Activated CD8-positive, alpha-beta memory T cell treated with anti-CD3 and anti-CD28 coated beads for 24 hours (primary cell): ENCODE results near the gene TLNRD1.

Experiments used
- DNase-seq: peaks from one replicate; pipeline ENCODE4 v3.0.0-alpha.2; 2020

Gene TLNRD1

DNA sequence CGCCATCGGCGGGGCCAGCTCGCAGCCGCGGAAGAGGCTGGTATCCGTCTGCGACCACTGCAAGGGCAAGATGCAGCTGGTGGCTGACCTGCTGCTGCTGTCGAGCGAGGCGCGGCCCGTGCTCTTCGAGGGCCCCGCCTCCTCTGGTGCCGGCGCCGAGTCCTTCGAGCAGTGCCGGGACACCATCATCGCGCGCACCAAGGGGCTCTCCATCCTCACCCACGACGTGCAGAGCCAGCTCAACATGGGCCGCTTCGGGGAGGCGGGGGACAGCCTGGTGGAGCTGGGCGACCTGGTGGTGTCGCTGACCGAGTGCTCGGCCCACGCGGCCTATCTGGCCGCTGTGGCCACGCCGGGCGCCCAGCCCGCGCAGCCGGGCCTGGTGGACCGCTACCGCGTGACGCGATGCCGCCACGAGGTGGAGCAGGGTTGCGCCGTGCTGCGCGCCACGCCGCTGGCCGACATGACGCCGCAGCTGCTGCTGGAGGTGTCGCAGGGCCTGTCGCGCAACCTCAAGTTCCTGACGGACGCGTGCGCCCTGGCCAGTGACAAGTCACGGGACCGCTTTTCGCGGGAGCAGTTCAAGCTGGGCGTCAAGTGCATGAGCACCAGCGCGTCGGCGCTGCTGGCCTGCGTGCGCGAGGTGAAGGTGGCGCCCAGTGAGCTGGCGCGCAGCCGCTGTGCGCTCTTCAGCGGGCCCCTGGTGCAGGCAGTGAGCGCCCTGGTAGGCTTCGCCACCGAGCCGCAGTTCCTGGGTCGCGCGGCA, 1.8 kb downstream of the TLNRD1 start:
- DNase-seq = no peak

DNA sequence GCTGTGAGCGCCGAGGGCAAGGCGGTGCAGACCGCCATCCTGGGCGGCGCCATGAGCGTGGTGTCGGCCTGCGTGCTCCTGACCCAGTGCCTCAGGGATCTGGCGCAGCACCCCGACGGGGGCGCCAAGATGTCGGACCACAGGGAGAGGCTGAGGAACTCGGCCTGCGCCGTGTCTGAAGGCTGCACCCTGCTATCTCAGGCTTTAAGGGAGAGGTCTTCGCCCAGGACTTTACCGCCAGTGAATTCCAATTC, 2.3 kb downstream of the TLNRD1 start:
- DNase-seq = no peak

DNA sequence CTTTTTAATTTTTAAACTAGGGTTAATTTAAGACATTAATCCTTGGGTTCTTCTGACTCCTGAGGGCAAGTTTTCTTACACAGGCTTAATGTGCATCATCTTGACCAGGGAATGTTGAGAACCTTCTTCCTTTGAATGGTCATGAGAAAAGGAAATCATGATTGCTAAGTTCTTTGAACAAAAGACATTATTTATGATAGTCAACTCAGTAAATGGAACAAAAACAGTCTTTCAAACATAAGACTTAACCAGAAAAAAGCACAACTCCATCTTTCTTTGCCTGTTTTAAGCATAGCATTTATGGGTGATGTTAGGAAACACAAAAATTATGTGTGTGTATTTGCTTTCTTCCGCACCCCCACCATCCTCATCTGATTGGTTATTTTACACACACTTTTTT, 5.4 kb downstream of the TLNRD1 start:
- DNase-seq = no peak

DNA sequence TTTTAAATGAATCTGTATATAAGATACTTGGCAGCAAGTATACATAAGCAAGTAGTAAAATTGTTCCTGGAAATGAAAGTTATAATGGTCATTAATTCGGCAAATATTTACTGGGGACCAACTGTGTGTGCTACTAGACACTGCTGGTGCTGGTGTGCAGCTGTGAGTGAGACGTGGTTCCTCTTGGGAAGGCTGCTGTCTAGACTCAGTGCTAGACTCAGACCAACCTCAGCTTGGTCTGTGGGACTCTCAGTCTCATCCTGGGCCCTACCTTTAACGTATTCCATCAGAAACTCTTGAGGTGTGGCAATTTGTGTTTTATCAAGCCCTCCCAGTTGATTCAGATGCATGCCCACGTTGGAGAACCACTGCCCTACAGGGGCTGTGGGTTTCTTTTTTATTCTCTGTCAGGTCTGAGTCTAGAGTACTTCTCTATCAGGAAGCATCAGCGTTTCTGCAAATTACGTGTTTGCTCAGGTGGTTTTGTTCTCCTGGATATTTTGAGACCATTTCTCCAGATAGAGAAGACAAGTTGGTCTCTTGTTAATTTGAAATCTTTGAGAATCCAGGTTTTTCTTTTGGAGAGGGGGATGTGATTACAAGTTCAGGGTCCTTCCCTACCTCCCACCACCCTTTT, 6.8 kb downstream of the TLNRD1 start:
- no peak for DNase-seq

DNA sequence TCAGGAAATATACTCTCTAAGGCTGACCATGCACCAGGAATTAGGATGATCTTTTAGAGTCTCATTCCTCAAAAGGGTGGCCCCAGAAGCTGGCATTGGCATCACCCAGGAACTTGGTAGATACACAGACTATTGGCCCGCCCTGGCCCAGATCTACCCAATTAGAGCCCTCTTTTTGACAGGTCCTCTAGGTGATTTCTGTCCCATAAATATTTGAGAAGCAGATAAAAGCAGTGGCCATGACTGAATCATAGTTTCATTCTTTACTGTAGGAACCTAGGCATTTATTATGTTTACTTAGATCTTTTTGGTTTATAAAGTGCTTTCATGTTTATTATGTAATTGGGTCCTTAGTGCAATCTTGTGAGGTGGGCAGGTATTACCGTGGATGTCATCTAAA, 7.6 kb downstream of the TLNRD1 start:
- no peak for DNase-seq

DNA sequence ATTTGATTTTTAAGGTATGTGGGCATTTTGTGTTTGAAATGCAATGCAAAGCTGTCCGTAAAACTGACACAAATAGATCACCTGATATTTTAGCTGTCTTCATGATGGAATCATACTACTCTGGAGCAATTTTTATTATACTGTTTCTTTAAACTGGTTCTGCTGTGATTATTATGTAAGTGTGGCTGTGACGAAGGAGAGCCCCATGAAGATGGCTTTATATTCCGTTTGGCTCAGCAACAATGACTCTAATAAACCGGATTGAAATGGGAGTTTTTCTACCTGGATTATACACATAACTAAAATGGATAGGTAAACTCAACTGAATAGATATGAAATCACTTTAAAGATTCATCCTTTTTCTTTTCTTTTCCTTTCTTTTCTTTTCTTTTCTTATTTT, 9.4 kb downstream of the TLNRD1 start:
- DNase-seq = no peak

DNA sequence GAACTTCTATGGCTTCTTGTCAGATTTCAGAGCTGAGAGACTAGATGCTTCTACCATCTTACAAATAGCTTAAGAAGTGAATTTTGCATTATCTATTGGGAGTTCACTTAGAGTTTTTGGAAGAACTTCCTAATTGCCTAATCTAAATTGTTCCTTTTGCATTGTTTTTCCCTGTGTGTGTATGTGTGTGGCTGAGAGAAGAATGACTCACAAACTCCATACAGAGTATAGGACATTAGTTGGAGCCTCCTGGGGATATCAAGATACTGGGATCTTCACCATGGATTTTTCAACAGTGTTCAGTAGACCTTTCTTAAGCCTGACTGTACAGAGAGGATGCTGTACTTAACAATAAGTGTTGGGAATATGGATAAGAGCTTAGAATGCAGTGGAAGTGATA, 10.9 kb downstream of the TLNRD1 start:
- no peak for DNase-seq

DNA sequence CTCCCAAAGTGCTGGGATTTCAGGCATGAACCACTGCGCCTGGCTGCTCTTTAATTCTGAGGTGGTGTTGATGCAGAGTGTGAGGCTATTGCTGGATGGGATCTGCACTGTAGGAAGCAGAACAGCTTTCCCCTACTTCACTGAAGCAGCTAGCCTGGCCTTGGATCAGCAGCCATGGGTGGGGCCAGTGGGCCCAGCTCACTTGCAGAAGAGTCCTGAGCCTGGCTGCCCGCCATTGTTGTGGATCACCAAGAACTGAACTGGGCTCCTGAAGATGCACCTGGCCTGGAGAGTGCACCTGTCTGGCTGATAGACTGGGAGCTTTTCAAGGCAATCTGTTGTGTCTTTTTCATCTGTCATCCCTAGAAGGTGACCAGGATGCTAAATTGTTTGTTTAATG, 11.9 kb downstream of the TLNRD1 start:
- no peak for DNase-seq

DNA sequence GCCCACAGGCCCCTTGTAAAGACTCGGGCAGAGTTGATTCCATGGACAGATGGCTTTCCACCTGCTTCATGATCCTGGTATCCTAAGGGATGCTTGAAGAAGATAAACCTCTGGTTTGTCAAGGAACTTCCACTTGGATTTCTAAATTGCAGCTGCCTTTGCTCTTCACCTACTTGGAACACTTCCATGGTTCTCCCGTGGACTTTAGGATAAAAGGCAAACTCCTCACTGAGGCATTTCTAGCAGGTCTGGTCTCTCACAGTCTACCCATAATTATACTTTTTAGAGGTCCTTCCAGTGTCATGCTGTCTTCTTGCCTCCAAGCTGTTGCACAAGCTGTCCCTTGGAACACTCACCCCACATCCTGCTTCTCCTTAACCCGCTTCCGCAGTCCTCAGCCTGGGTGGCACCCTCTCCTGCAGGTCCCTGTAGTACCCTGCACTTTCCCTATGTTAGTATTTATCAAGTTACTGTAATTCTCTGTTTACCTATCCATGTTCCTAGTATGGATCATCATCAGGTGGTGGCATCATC, 12.7 kb downstream of the TLNRD1 start:
- no peak for DNase-seq

DNA sequence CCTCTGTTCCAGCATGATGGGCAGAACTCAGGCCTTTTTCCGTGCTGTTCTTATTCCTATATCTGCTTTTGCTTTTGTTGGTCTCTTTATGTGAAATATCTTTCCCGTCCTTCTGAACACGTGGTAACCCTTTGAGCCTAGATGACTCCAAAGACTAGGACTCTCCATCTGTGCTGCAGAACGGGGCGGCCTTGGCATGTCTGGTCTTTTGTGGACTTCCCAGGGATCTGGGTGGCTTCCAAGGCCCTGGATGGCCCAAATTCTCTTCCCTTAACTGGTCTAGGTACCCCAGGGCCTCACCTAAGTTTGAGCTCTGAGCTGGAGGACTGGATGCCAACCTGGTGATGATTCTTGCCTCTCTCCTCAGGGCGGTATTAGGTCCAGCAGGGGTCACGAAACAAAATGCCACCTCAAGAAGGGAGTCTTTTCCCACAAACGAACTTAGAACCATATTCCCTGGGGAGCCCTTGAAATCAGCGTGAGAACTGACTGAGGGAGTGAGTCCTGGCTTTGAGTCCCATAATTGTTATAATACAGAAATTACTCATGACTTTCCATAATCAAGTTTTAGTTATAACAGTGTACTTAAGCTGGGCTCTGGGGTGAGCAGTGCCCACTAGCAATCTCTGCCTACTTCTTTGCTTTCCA, 13.8 kb downstream of the TLNRD1 start:
- DNase-seq = no peak

DNA sequence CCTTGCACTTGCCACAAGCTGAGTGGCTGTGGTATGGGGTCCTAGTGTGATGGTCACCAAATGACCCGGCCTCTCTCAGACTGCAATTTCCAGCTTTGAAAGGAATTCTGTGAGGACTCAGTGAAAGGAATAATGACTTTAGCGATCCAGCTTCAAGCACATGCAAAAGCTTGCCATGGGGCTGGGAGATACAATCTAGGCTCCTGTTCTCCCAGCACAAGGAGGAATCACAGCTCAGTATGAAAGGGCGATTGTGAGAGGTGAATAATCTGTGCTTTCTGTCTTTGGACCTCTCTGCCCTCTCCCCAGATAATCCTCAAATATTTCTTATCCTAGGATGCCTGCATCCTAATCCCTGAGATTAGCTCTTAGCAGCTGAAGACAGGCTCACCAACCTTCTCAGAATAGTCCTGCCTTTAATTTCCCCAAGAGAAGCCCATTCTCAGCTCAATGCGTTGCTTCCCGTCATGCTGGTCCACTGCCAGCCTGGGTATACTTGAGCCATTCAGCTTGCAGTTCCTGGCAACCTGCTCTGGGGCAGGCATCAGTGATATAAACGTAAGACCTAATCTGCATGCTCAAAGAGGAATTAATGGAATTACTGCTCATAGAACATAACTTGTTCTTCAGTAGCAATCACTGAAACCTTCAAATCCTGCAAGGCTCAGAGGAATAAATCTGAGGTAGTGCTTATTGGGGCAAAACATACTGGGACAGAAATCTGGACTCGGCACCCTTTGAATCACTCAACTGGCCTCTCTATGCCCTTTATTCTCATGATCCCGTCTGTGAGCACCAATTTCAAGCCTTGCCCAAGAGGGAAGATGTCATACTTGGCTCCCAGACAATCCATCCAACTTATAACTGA, 15.1 kb downstream of the TLNRD1 start:
- DNase-seq = no peak

DNA sequence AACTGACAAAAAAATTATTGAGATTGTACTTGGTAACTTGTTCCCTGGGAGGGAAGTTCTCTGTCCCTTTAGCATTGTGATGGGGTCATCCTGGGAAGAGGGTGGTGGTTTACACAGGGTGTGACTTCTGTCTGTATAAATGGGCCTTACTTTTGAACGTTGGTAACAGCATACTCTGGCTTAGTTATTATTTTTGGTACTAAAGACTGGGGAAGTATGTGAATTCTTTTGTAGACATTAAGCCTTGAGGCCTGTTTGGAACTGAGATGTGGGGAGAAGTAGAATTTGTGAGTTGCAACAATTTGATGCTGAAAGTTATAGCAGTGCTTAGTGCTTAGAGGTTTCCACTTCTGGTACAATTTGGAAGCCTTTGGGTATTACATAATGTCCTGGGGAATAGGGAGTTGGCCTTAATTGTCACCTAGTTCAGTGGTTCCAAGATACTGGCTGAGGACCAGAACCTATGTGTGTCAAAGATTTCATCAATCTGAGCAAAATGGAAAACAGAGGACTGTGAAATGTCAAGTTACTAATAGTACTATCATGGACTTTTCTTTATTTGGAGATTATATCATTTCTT, 15.9 kb downstream of the TLNRD1 start:
- no peak for DNase-seq

DNA sequence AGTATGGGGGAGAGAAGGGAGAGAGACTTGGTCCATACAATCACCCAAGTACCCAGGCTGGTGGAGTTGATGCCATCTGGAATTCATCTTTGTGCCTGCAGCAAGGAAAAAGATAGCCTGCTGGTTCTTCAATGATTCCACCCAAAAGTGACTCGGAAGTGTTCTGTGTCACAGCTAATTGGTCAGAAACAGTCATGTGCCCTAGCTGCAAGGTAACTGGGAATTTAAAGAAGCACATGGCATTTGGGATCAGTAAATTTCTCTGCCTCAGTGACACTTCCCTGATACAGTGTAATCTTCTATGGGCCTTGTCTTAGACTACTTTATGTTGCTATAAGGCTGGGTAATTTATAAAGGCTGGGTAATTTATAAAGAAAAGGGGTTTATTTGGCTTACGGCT, 17.5 kb downstream of the TLNRD1 start:
- DNase-seq = no peak

DNA sequence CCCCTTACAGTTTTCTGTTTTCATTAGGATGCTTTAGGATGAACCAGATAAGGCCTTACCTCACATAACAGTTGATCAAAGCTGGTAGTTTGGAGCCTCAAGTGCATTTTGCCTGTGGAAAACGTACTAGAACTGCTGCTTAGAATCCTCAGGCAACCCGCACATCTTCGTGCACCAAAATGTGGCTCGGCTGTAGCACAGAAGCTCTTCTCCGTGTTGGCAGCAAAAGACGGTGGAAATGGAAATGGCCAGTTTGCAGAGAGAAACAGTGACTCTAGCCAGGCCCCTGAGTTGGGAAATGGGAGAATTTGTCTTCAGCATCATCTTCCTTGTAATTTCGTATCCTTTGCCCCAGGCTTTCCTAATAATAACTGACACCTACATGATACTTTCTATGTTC, 20.6 kb downstream of the TLNRD1 start:
- DNase-seq = no peak

DNA sequence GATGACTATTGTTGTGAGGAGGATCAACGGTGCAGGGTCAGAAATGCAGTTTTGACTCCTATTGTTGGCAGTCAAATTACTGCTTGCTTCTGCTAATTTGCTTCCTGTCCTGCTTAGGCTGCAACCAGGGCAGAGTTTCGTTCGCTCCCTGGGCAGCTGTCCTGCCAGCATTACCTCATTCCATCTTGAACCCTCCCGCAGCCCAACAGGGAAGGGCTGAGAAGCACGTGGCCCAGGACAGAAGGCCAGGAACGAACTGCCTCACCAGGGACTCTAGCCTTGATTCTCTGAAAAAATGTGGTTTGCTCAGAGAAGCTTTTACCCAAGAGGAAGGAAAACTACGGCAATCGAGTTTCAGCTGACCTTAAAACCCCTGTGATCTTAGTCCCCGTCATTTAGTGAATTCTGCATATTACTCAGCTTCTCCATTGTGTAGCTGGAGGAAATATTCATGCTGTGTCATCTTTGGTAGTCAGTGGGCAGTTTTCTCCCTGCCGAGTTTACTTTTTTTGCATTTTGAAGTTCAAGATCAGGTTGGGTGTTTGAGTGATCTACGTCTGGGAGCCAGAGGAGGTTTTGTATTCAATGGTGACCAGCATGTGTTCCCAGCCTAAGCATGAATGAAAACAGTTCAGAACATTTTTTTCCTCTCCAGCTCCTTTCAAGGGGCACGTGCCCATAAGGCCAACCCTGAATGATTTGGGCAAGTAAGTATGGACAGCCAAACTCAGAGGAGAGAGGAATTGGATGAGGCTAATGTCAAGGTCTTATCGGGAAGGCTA, 23.0 kb downstream of the TLNRD1 start:
- DNase-seq = peak; percentile 68

DNA sequence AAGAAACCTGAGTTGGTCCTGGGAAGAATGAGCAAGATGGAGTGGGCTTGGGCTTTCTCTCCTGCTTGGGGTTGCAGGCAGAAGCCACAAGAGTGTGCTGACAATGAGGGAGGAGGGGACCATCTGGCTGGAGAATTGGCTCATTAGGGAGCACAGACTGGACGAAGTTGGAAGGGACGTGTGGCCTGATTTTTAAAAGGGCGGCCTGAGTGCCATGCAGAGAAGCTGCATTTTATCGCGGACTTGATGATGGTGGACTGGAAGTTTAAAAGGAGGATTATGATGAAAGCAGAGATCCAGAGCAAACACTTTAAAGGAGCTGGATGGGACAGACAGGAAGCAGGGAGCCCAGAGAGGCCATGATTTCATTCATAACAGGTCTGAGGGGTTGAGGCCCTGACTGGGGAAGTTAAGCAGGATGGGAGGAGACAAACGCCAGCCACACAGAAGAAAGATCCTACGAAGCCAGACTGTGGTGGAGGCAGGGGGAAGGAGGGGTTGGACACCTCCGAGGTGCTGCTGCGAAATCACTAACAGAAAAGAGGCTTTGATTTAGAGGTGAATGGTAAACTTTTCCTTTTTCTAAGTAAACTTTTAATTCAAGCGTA, 23.6 kb downstream of the TLNRD1 start:
- no peak for DNase-seq

DNA sequence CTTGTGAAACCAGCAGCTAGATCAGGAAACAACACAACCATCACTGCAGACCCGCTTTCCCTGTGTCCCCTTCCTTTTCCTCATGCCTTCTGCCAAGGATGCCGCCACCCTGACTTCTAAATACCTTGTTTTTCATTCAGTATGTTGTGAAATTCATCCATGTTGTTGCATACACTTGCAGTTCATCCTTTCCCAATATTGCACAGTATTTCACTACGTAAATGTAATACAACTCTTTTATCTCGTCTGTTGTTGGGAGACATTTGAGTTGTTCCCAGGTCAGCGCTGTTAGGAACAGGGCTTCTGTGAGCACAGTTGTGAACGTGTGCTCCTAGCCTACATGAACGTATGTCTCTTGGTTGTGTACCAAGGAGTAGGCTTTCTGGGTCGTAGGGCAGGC, 24.2 kb downstream of the TLNRD1 start:
- DNase-seq = no peak

DNA sequence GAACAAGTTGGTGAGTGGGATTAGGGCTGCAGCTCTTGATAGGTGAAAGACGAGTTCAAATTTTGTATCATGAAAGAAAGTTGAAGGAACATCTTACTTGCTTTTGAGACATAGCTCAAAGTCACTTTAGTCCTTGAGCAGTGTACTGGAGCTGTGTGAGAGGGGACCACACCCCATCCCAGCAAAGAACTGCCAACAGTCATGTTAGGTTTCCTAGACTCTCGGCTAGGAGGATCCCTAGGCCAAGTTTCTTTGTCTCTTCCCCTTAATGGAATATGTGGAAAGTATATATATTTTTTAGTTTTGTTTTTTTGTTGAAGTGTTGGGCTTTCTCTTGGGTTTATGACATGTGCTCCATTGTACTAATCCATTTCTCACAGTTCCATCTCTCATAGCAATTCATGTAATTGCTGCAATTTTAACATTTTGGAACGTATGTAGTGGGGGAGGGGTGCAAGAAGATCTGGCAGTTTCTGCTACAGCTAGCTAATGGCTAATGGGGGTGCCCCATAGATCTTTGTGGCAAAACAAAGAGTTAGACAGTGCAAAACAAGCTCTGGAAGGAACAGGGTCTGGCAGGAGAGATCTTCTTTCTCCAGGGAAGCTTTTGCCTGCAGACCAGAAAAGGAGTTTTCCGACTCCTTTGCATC, 25.1 kb downstream of the TLNRD1 start:
- DNase-seq = no peak

DNA sequence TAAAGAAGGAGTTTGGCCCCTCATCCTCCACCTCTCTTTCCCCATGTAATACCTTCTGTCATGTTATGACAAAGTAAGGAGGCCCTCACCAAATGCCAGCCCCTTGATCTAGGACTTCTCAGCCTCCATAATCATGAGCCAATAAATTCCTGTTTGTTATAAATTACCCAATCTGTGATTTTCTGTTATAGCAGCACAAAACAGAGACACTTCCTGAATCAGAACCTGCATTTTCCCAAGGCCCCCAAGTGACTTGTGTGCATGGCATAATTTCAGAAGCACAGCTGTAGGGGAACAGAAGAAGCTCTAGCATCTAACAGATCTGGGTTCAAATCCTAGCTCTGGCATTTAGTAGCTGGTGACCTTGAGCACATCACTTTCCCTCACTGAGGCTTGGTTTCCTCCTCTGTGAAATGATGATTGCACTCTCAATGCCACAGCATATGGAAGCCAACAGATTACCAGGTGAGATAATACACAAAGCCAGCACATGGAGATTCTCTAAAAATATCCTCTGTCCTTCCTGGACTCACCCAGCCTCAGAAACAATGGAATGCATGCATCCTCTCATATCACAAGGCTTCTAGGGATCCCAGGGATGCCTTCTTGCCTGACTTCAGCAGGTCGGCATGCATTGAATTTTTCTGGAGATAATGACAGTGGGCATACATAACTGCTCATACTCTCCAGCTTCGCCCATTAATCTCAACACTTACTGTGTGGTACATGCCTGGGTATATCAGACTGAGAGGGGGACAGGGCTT, 26.3 kb downstream of the TLNRD1 start:
- DNase-seq = no peak
